HEK293 (cell line): ENCODE results near the gene CD276.

Source experiments
- CTCF ChIA-PET: fragments of 350-600 bp; formaldehyde crosslinking; extraction: SDS; loops from one replicate; lab custom pipeline; 2021; ENCODE audit warnings: antibody characterized with exemption; lab: Yijun Ruan, JAX
- POLR2A ChIA-PET: fragments of 300-600 bp; formaldehyde crosslinking; extraction: SDS; loops from one replicate; lab custom pipeline; 2020; ENCODE audit warnings: antibody characterized with exemption, inconsistent platforms; lab: Yijun Ruan, JAX
- H3K27ac ChIP-seq: fragments of 200-500 bp; sonication (Bioruptor generic); 2 replicates; pipeline ENCODE4 v1.5.1; 2014; ENCODE audit warnings: low read depth, low read length, control low read depth, inconsistent platforms; ENCODE audit errors: extremely low read depth
- H3K36me3 ChIP-seq, 2 experiments: fragments of 200-500 bp in 1 of 2; sonication (Bioruptor generic) in 1 of 2; 1 replicate in 1 of 2; 2 replicates in 1 of 2; pipeline ENCODE4 v1.5.1; 2014 to 2017; ENCODE audit warnings: inconsistent platforms in 2 of 2, low read length in 2 of 2; ENCODE audit not compliant: control insufficient read depth in 2 of 2, insufficient read depth in 1 of 2
- H3K4me1 ChIP-seq: fragments of 200-500 bp; sonication (Bioruptor generic); 2 replicates; pipeline ENCODE4 v1.5.1; 2014; ENCODE audit warnings: mild to moderate bottlenecking, low read length, inconsistent platforms; ENCODE audit not compliant: control insufficient read depth, insufficient read depth
- H3K4me3 ChIP-seq: 2 replicates; pipeline ENCODE4 v1.5.1; 2011; ENCODE audit warnings: low read depth, mild to moderate bottlenecking, control low read depth, low read length, moderate library complexity
- H3K9me3 ChIP-seq: fragments of 200-500 bp; sonication (Bioruptor generic); 2 replicates; pipeline ENCODE4 v1.5.1; 2014; ENCODE audit warnings: low read depth, low read length, inconsistent platforms; ENCODE audit not compliant: control insufficient read depth, insufficient read depth
- FEZF1 ChIP-seq: fragments of 450-650 bp; formaldehyde crosslinking; IDR thresholded peaks from 2 replicates; pipeline ENCODE4 v1.5.1; 2016; ENCODE audit warnings: missing biosample characterization, missing genetic modification characterization
- INSM2 ChIP-seq: fragments of 450-650 bp; formaldehyde crosslinking; IDR thresholded peaks from 2 replicates; pipeline ENCODE4 v1.5.1; 2016; ENCODE audit warnings: missing biosample characterization, missing genetic modification characterization
- KLF10 ChIP-seq: fragments of 450-650 bp; IDR thresholded peaks from 2 replicates; pipeline ENCODE4 v1.5.1; 2018; ENCODE audit warnings: missing biosample characterization, mild to moderate bottlenecking, missing genetic modification characterization
- KLF16 ChIP-seq: fragments of 450-650 bp; formaldehyde crosslinking; IDR thresholded peaks from 2 replicates; pipeline ENCODE4 v1.5.1; 2017; ENCODE audit warnings: missing biosample characterization, missing genetic modification characterization
- KLF8 ChIP-seq: fragments of 450-650 bp; formaldehyde crosslinking; IDR thresholded peaks from 2 replicates; pipeline ENCODE4 v1.5.1; 2016; ENCODE audit warnings: missing biosample characterization, missing genetic modification characterization
- MEIS1 ChIP-seq: sonication (generic); formaldehyde crosslinking; IDR thresholded peaks from 2 replicates; pipeline ENCODE4 v1.8.1; 2022; ENCODE audit warnings: missing genetic modification reagents, mild to moderate bottlenecking, borderline replicate concordance
- OSR2 ChIP-seq: fragments of 450-650 bp; formaldehyde crosslinking; IDR thresholded peaks from 2 replicates; pipeline ENCODE4 v1.5.1; 2016; ENCODE audit warnings: missing biosample characterization, missing genetic modification characterization
- SP7 ChIP-seq: fragments of 450-650 bp; formaldehyde crosslinking; IDR thresholded peaks from 2 replicates; pipeline ENCODE4 v1.5.1; 2016; ENCODE audit warnings: missing biosample characterization, missing genetic modification characterization
- TRIM28 ChIP-seq: IDR thresholded peaks from 2 replicates; pipeline ENCODE4 v1.6.1; 2011; ENCODE audit warnings: low read length, control low read depth, borderline replicate concordance
- WT1 ChIP-seq: fragments of 450-650 bp; formaldehyde crosslinking; IDR thresholded peaks from 2 replicates; pipeline ENCODE4 v1.5.1; 2016; ENCODE audit warnings: missing biosample characterization, missing genetic modification characterization
- ZEB2 ChIP-seq: fragments of 450-650 bp; formaldehyde crosslinking; IDR thresholded peaks from 2 replicates; pipeline ENCODE4 v1.5.1; 2016; ENCODE audit warnings: missing biosample characterization, missing genetic modification characterization
- ZNF10 ChIP-seq: fragments of 450-650 bp; formaldehyde crosslinking; IDR thresholded peaks from 2 replicates; pipeline ENCODE4 v1.5.1; 2017; ENCODE audit warnings: missing biosample characterization, missing genetic modification characterization
- ZNF155 ChIP-seq: fragments of 450-650 bp; formaldehyde crosslinking; IDR thresholded peaks from 2 replicates; pipeline ENCODE4 v1.5.1; 2016; ENCODE audit warnings: missing biosample characterization, missing genetic modification characterization
- ZNF311 ChIP-seq: fragments of 450-650 bp; formaldehyde crosslinking; IDR thresholded peaks from 2 replicates; pipeline ENCODE4 v1.5.1; 2017; ENCODE audit warnings: missing biosample characterization, missing genetic modification characterization, borderline replicate concordance
- ZNF513 ChIP-seq: fragments of 450-650 bp; IDR thresholded peaks from 2 replicates; pipeline ENCODE4 v1.5.1; 2018; ENCODE audit warnings: missing biosample characterization, missing genetic modification characterization
- ZNF600 ChIP-seq: fragments of 450-650 bp; formaldehyde crosslinking; IDR thresholded peaks from 2 replicates; pipeline ENCODE4 v1.5.1; 2016; ENCODE audit warnings: missing biosample characterization, missing genetic modification characterization
- ZNF624 ChIP-seq: fragments of 450-650 bp; formaldehyde crosslinking; IDR thresholded peaks from 2 replicates; pipeline ENCODE4 v1.5.1; 2017; ENCODE audit warnings: missing biosample characterization, missing genetic modification characterization
- ZNF670 ChIP-seq: fragments of 450-650 bp; formaldehyde crosslinking; IDR thresholded peaks from 2 replicates; pipeline ENCODE4 v1.5.1; 2016; ENCODE audit warnings: missing biosample characterization, missing genetic modification characterization, low read depth
- ZNF692 ChIP-seq: fragments of 450-650 bp; formaldehyde crosslinking; IDR thresholded peaks from 2 replicates; pipeline ENCODE4 v1.5.1; 2016; ENCODE audit warnings: missing biosample characterization, missing genetic modification characterization
- ZNF776 ChIP-seq: fragments of 450-650 bp; formaldehyde crosslinking; IDR thresholded peaks from 2 replicates; pipeline ENCODE4 v1.5.0; 2017; ENCODE audit warnings: missing biosample characterization, missing genetic modification characterization, borderline replicate concordance
- TF ChIP-seq, protein P1 (sequence below): fragments of 450-650 bp; formaldehyde crosslinking; IDR thresholded peaks from 2 replicates; pipeline ENCODE4 v1.5.1; 2017; ENCODE audit warnings: missing biosample characterization, missing genetic modification characterization
- TF ChIP-seq, protein P2 (sequence below): fragments of 450-650 bp; formaldehyde crosslinking; IDR thresholded peaks from 2 replicates; pipeline ENCODE4 v1.5.1; 2016; ENCODE audit warnings: missing biosample characterization, missing genetic modification characterization
- TF ChIP-seq, protein P3 (sequence below): fragments of 450-650 bp; formaldehyde crosslinking; IDR thresholded peaks from 2 replicates; pipeline ENCODE4 v1.5.1; 2016; ENCODE audit warnings: missing biosample characterization, missing genetic modification characterization
- TF ChIP-seq, protein P4 (sequence below): fragments of 450-650 bp; formaldehyde crosslinking; IDR thresholded peaks from 2 replicates; pipeline ENCODE4 v1.5.1; 2016; ENCODE audit warnings: missing biosample characterization, missing genetic modification characterization
- TF ChIP-seq, protein P5 (sequence below): fragments of 450-650 bp; formaldehyde crosslinking; optimal IDR thresholded peaks from 2 replicates; pipeline ENCODE3; 2016; ENCODE audit warnings: missing biosample characterization, mild to moderate bottlenecking, missing genetic modification characterization

CD276 gene

DNA sequence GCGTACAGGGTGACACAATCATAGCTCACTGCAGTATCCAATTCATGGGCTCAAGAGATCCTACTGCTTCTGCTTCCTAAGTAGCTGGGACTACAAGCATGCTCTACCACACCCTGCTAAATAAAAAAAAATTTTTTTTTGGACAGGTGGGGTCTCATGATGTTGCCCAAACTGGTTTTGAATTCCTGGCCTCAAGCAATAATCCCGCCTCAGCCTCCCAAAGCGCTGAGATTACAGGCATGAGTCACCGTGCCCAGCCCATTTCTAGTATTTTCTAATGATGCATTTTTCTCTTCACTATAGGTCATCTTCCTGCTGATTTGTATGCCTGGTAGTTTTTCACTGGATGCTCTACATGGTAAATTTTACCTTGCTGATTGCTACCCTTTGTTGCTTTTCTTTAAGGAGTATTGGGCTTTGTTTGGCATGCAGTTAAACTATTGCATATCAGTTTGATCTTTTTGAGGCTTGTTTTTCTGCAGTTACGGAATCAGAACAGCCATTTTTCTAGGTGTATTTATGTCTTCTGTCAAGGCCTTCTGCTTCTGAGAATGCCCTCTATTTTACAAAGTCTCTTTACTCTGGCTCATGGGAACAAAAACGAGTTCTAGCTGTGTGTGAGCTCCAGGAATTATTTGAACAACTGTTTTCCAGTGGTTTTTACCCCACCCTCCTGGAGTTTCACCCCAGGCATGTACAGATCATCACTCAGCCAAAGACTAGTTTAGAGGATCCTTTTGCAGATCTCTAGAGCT lies 36.7 kb upstream of the CD276 start (continued):
- TF ChIP-seq, protein P1, sequence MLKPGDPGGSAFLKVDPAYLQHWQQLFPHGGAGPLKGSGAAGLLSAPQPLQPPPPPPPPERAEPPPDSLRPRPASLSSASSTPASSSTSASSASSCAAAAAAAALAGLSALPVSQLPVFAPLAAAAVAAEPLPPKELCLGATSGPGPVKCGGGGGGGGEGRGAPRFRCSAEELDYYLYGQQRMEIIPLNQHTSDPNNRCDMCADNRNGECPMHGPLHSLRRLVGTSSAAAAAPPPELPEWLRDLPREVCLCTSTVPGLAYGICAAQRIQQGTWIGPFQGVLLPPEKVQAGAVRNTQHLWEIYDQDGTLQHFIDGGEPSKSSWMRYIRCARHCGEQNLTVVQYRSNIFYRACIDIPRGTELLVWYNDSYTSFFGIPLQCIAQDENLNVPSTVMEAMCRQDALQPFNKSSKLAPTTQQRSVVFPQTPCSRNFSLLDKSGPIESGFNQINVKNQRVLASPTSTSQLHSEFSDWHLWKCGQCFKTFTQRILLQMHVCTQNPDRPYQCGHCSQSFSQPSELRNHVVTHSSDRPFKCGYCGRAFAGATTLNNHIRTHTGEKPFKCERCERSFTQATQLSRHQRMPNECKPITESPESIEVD, result peak; percentile 78
- TF ChIP-seq ZEB2 (tag by site-specific recombination) (no peak), WT1 (tag by site-specific recombination) (0 out of 2 replicates have a peak, but pooled peaks have one; percentile 43), KLF10 (tag by site-specific recombination) (peak; percentile 63; the same call in 1 of the 2 replicates), ZNF600 (peak; percentile 66; the same call in 1 of the 2 replicates), KLF8 (tag by site-specific recombination) (peak; percentile 68), OSR2 (tag by site-specific recombination) (peak; percentile 86), KLF16 (0 out of 2 replicates have a peak, but pooled peaks have one; percentile 34), ZNF692 (tag by site-specific recombination) (no peak), TRIM28 (peak; percentile 15; the same call in 1 of the 2 replicates), ZNF624 (no peak), SP7 (tag by site-specific recombination) (peak; percentile 52; the same call in 1 of the 2 replicates)
- TF ChIP-seq, protein P2, sequence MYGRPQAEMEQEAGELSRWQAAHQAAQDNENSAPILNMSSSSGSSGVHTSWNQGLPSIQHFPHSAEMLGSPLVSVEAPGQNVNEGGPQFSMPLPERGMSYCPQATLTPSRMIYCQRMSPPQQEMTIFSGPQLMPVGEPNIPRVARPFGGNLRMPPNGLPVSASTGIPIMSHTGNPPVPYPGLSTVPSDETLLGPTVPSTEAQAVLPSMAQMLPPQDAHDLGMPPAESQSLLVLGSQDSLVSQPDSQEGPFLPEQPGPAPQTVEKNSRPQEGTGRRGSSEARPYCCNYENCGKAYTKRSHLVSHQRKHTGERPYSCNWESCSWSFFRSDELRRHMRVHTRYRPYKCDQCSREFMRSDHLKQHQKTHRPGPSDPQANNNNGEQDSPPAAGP, result peak; percentile 74; the same call in 1 of the 2 replicates
- TF ChIP-seq, protein P3, sequence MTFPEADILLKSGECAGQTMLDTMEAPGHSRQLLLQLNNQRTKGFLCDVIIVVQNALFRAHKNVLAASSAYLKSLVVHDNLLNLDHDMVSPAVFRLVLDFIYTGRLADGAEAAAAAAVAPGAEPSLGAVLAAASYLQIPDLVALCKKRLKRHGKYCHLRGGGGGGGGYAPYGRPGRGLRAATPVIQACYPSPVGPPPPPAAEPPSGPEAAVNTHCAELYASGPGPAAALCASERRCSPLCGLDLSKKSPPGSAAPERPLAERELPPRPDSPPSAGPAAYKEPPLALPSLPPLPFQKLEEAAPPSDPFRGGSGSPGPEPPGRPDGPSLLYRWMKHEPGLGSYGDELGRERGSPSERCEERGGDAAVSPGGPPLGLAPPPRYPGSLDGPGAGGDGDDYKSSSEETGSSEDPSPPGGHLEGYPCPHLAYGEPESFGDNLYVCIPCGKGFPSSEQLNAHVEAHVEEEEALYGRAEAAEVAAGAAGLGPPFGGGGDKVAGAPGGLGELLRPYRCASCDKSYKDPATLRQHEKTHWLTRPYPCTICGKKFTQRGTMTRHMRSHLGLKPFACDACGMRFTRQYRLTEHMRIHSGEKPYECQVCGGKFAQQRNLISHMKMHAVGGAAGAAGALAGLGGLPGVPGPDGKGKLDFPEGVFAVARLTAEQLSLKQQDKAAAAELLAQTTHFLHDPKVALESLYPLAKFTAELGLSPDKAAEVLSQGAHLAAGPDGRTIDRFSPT (tag by site-specific recombination), result peak; percentile 44; the same call in 1 of the 2 replicates
- TF ChIP-seq, protein P4, sequence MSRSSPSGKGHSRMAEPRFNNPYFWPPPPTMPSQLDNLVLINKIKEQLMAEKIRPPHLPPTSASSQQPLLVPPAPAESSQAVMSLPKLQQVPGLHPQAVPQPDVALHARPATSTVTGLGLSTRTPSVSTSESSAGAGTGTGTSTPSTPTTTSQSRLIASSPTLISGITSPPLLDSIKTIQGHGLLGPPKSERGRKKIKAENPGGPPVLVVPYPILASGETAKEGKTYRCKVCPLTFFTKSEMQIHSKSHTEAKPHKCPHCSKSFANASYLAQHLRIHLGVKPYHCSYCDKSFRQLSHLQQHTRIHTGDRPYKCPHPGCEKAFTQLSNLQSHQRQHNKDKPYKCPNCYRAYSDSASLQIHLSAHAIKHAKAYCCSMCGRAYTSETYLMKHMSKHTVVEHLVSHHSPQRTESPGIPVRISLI (tag by site-specific recombination), result peak; percentile 55; the same call in 1 of the 2 replicates

DNA sequence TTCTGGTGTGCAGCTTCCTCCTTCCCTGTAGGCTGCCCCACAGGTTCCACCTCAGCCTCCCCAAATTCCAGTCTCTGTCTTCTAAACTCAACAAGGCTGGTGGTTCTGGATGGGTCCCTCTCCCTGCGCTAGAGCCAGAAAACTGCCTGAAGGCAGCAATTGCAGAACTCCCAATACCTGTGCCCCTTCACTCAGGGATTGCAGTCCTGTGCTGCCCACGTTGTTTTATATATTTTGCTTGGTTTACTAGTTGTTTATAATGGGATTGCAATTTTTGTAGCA lies 36.2 kb upstream of the CD276 start:
- H3K36me3 ChIP-seq, result no peaks in the 10 kb centered on the region
- peak overlapping the region; percentile 34; the same call in 1 of the 2 replicates for H3K27ac ChIP-seq
- no peaks in the 10 kb centered on the region for H3K9me3 ChIP-seq
- ChIA-PET POLR2A (no interaction called here), CTCF (interaction anchor here (5.3 kb wide), 1 partner anchor 13 kb away, joined by 60 read pairs; the partner anchor contains the start of gene NPTN)
- no peaks in the 10 kb centered on the region for H3K4me1 ChIP-seq
- H3K4me3 ChIP-seq, result no peak overlapping the region
- no peak for TF ChIP-seq MEIS1 (CRISPR knock-in tag)
- TF ChIP-seq FEZF1 (tag by site-specific recombination), result no peak
- no peak for TF ChIP-seq INSM2 (tag by site-specific recombination)
- no peak for TF ChIP-seq ZNF311 (tag by site-specific recombination)
- no peak for TF ChIP-seq ZNF155
- no peak for TF ChIP-seq ZNF670 (tag by site-specific recombination)
- TF ChIP-seq ZNF10 (tag by site-specific recombination), result no peak
- no peak for TF ChIP-seq OSR2 (tag by site-specific recombination)
- no peak for TF ChIP-seq ZNF776 (tag by site-specific recombination)
- TF ChIP-seq, protein P5, sequence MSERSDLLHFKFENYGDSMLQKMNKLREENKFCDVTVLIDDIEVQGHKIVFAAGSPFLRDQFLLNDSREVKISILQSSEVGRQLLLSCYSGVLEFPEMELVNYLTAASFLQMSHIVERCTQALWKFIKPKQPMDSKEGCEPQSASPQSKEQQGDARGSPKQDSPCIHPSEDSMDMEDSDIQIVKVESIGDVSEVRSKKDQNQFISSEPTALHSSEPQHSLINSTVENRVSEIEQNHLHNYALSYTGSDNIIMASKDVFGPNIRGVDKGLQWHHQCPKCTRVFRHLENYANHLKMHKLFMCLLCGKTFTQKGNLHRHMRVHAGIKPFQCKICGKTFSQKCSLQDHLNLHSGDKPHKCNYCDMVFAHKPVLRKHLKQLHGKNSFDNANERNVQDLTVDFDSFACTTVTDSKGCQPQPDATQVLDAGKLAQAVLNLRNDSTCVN (tag by site-specific recombination), result no peak
- no peak for TF ChIP-seq ZNF513 (tag by site-specific recombination)
